ENCODE results near the gene STT3B. TPM values are rescaled to one million over a fixed set of nuclear protein-coding genes. Genes with fewer than 3 reads are reported as not detected.
A peak's percentile ranks its signal among the peaks of the same experiment; 100 is the strongest.

The STT3B gene
- total and polyA plus RNA-seq, 2 experiments from 2014 or later, result 105 to 106 TPM

- Histone ChIP-seq H3K27ac (no peak overlapping the region), H3K4me3 (no peak overlapping the region), H3K27me3 (no peaks in the 10 kb centered on the region), H3K9me3 (ENCODE audit: low read depth) (no peaks in the 10 kb centered on the region), H3K36me3 (no peaks in the 10 kb centered on the region), H3K4me1 (ENCODE audit: low read depth) (no peaks in the 10 kb centered on the region)
- TF ChIP-seq CTCF (IDR thresholded peaks at IDR 0.05; ENCODE audit: low read depth, low read length), result no peak
- DNase-seq (ENCODE audit: low read depth in 1 of 2, low spot score in 1 of 2), result no peak
Measured at GRCh38 chr3:31490502-31490901, 42.2 kb upstream of the STT3B start.

- Histone ChIP-seq H3K4me3 (no peak overlapping the region), H3K9me3 (ENCODE audit: low read depth) (no peaks in the 10 kb centered on the region), H3K27ac (no peak overlapping the region), H3K36me3 (no peaks in the 10 kb centered on the region), H3K27me3 (no peaks in the 10 kb centered on the region), H3K4me1 (ENCODE audit: low read depth) (no peaks in the 10 kb centered on the region)
- TF ChIP-seq CTCF (IDR thresholded peaks at IDR 0.05; ENCODE audit: low read depth, low read length), result no peak
- no peak for DNase-seq (ENCODE audit: low read depth in 1 of 2, low spot score in 1 of 2)
Measured at GRCh38 chr3:31491660-31492059, 41.1 kb upstream of the STT3B start.

GRCh38 chr3:31493149-31493548, 39.6 kb upstream of the STT3B start:
- Histone ChIP-seq H3K36me3 (no peaks in the 10 kb centered on the region), H3K4me3 (no peak overlapping the region), H3K9me3 (ENCODE audit: low read depth) (no peaks in the 10 kb centered on the region), H3K27me3 (no peaks in the 10 kb centered on the region), H3K4me1 (ENCODE audit: low read depth) (no peaks in the 10 kb centered on the region), H3K27ac (no peak overlapping the region)
- no peak for TF ChIP-seq CTCF (IDR thresholded peaks at IDR 0.05; ENCODE audit: low read depth, low read length)
- no peak for DNase-seq (ENCODE audit: low read depth in 1 of 2, low spot score in 1 of 2)

- Histone ChIP-seq H3K27ac (no peak overlapping the region), H3K4me3 (no peak overlapping the region), H3K27me3 (no peaks in the 10 kb centered on the region), H3K4me1 (ENCODE audit: low read depth) (no peaks in the 10 kb centered on the region), H3K9me3 (ENCODE audit: low read depth) (no peaks in the 10 kb centered on the region), H3K36me3 (no peaks in the 10 kb centered on the region)
- peak in 1 of 2 donors; percentile 22 for DNase-seq (ENCODE audit: low read depth in 1 of 2, low spot score in 1 of 2)
- TF ChIP-seq CTCF (IDR thresholded peaks at IDR 0.05; ENCODE audit: low read depth, low read length), result no peak
Measured at GRCh38 chr3:31495971-31496665, 36.6 kb upstream of the STT3B start.

- H3K4me3 ChIP-seq, result no peak overlapping the region
- no peak for DNase-seq (ENCODE audit: low read depth in 1 of 2, low spot score in 1 of 2)
- no peaks in the 10 kb centered on the region for H3K27me3 ChIP-seq
- TF ChIP-seq CTCF (IDR thresholded peaks at IDR 0.05; ENCODE audit: low read depth, low read length), result no peak
- H3K4me1 ChIP-seq (ENCODE audit: low read depth), result no peaks in the 10 kb centered on the region
- H3K36me3 ChIP-seq, result no peaks in the 10 kb centered on the region
- H3K27ac ChIP-seq, result no peak overlapping the region
- H3K9me3 ChIP-seq (ENCODE audit: low read depth), result no peaks in the 10 kb centered on the region
Measured at GRCh38 chr3:31498791-31499190, 33.9 kb upstream of the STT3B start.

All from cardiac muscle cell (in vitro differentiated cells and primary cell).